ENCODE measurements around the gene FIS1. TPM values are rescaled to one million over a fixed set of nuclear protein-coding genes. Genes with fewer than 3 reads are reported as not detected.

Gene FIS1
- total RNA-seq, 2 experiments from 2014 or later, result 84.2 to 84.3 TPM

DNA sequence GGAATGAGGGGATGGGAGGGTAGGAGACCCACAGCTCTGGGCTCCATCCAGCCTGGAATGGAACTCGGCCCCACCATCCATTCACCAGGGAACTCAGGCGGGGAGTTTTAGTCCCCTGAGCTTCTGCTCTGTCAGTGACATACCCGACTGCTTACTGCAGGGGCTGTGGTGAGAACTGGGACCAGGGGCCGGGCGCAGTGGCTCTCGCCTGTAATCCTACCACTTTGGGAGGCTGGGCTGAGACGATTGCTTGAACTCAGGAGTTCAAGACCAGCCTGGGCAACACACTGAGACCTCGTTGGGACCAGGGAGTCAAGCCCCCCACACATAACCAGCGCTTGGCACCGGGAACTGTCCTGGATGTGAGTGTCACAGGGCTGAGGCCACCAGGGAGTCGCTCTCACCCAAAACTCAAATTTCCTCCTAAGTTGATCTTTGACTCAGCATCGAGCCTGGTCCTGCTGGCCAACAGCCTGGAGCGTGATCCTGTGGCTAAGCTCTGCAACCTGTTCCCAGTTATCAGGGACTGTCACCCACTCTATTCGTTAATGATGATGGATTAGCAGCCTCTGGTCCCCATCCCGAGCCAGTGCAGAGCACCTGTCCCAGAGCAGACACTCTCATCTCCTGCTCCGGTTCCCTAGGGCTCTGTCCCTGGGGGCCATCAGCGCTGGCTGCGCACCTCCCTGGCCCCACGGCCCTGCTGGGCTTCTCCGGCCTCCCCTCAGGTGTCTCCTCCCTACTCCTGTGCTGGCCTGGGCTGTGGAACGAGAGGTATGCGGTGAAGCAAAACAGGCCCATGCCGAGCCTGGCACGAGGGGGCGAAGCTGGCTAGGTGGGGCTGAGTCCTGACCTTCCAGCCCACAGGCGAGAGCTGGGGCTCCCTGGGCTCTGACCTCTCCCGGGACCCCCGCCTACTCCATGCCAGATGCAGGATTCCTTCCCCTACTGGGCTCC is 6.4 kb downstream of the FIS1 start:
- CTCF ChIA-PET, result interaction anchor here (0.8 to 1.0 kb wide), 2 partner anchors 44 to 95 kb away, joined by 4 read pairs; no protein-coding TSS in a partner anchor
- no peaks in the 10 kb centered on the region for H3K27me3 Mint-ChIP-seq (ENCODE audit: low read depth)
- intact Hi-C loops (cut with micrococcal nuclease), result no loop called here

DNA sequence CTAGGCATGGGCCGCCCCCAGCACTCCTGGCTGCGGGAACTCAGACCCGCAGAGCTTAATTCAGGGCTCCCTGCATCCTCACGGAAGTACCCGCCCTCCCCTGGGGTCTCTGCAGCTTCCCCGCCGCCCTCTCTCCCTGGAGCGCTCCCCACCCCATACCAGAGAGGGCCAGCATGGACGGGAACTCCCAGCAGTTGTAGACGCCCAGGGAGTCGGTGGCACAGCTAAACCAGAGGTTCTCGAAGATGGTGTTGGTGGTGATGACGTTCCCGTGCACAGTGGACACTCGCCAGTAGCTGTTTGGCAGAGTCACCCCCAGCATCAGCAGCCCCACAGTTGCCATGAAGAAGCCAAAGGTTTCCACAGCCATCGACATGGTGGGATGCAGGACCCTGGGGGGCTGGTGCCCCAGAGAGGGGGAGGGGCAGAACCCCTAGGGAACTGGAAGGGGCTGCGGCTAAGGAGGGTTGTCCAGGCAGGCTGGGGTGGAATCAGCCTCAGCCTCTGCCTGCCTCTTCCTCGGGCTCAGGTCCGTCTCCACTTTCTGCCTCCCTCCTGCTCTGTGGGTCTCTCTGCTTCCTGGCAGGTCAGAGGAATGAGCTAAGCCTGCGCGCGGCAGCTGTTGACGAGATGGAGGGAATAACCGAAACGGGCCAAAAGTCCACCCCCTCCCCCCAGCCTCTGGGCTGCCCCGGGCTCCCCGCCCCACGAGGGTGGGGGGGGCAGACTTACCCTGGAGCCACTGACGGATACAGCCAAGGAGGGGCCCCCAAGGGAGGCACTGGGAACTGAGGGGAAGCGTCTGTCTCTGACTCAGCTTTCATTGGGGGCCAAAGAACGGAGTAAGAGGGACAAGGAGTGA is 7.4 kb downstream of the FIS1 start, which contains the start of gene CLDN15:
Gene CLDN15 (minus strand): TSS at position 597 of the 862 bp plus-strand sequence. CDS start 221 bp downstream, at position 376.
- Mint-ChIP-seq H3K9me3 (no peaks in the 10 kb centered on the region), H3K4me1 (ENCODE audit: low read depth) (peaks cover 3% of the 10 kb centered on the region), H3K27ac (no peak within 1 kb of the TSS), H3K36me3 (ENCODE audit: low read depth) (peaks cover 8% of the 10 kb centered on the region), H3K27me3 (ENCODE audit: low read depth) (no peaks in the 10 kb centered on the region), H3K4me3 (no peak within 1 kb of the TSS)
- CTCF ChIA-PET, result no interaction called here
- intact Hi-C loops (cut with micrococcal nuclease), result no loop called here
- no peak for DNase-seq

More for the DNA sequence above, 6.4 kb downstream of the FIS1 start:
- no peaks in the 10 kb centered on the region for H3K9me3 Mint-ChIP-seq
- no peak overlapping the region for H3K4me3 Mint-ChIP-seq
- peaks cover 8% of the 10 kb centered on the region for H3K36me3 Mint-ChIP-seq (ENCODE audit: low read depth)
- H3K4me1 Mint-ChIP-seq (ENCODE audit: low read depth), result peaks cover 9% of the 10 kb centered on the region
- no peak for DNase-seq
- H3K27ac Mint-ChIP-seq, result no peak overlapping the region

DNA sequence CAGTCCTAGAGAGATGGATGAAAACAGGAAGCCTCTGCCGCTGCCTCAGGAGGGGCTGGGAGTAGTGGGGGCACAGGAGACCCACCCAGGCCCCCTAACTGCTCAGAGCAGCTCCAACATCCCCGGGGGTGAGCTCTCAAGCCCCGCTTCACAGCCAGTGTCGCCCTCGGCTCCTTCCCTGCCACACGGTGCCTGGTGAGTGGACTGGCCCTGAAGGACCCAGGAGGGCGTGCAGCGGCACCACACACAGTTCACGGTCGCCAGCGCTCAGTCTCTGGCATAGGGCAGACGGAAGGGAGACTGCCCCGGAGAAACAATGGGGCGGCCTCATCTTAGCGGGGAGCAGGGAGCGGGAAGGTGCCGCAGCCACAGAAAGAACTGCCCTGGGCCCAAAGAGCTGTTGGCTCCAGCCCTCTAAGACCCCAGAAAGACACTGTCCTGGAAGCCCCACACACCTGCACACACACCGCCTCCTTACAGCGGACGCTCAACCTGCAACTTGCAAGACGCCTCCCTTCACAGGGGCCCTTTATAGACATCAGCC is 8.5 kb downstream of the FIS1 start:
- Mint-ChIP-seq H3K4me1 (ENCODE audit: low read depth) (no peaks in the 10 kb centered on the region), H3K4me3 (no peak overlapping the region), H3K27ac (no peak overlapping the region), H3K27me3 (ENCODE audit: low read depth) (no peaks in the 10 kb centered on the region), H3K36me3 (ENCODE audit: low read depth) (peaks cover 11% of the 10 kb centered on the region), H3K9me3 (no peaks in the 10 kb centered on the region)
- intact Hi-C loops (cut with micrococcal nuclease), result no loop called here
- CTCF ChIA-PET, result no interaction called here
- no peak for DNase-seq

DNA sequence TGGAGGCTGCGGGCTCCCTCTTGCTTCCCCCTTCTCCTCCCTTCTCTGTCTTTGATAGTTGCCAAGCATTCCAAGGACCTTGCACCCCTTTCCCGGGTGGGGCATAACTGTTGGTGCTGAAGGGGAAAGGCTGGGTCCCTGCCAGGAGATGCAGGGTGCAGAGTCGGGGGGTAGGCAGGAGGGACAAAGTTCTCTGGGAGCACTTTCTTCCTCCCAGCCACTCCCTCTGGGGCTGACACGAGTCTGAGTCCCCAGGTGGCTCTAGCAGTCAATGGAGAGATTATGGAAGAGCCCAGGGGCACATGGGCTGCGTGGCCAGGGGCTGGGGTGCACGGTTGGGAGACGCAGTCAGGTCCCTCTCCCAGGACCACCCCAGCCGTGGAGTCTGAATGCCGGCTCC is 9.4 kb downstream of the FIS1 start:
- intact Hi-C loops (cut with micrococcal nuclease), result no loop called here
- H3K9me3 Mint-ChIP-seq, result no peaks in the 10 kb centered on the region
- no peak overlapping the region for H3K4me3 Mint-ChIP-seq
- DNase-seq, result no peak
- no peak overlapping the region for H3K27ac Mint-ChIP-seq
- H3K27me3 Mint-ChIP-seq (ENCODE audit: low read depth), result no peaks in the 10 kb centered on the region
- CTCF ChIA-PET, result interaction anchor here (1.0 to 2.2 kb wide), 3 partner anchors 8 to 55 kb away, joined by 5 to 9 read pairs (median 5); no protein-coding TSS in a partner anchor
- H3K36me3 Mint-ChIP-seq (ENCODE audit: low read depth), result peaks cover 13% of the 10 kb centered on the region
- H3K4me1 Mint-ChIP-seq (ENCODE audit: low read depth), result no peaks in the 10 kb centered on the region

DNA sequence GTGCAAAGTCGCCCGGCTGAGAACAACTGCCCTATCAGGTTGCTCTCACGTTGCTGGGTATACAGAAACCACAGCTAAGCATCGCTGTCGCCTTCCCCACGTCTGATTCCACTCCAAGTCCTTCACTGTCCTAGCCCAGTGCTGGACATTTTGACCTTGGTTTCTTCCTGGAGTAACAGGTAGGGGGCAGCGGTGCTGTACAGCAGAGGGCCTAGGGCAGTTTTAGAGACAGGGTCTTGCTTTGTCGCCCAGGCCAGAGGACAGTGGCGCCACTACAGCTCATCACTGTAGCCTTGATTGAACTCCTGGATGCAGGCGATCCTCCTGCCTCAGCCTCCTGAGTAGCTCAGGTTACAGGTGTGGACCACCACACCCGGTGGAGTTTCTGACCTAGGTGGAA is 9.8 kb downstream of the FIS1 start:
- Mint-ChIP-seq H3K36me3 (ENCODE audit: low read depth) (peaks cover 12% of the 10 kb centered on the region), H3K4me1 (ENCODE audit: low read depth) (no peaks in the 10 kb centered on the region), H3K9me3 (no peaks in the 10 kb centered on the region), H3K27me3 (ENCODE audit: low read depth) (no peaks in the 10 kb centered on the region), H3K4me3 (no peak overlapping the region), H3K27ac (no peak overlapping the region)
- intact Hi-C loops (cut with micrococcal nuclease), result no loop called here
- CTCF ChIA-PET, result interaction anchor here (0.6 to 2.2 kb wide), 5 partner anchors 9 to 1205 kb away, joined by 3 to 9 read pairs (median 5); no protein-coding TSS in a partner anchor
- DNase-seq, result no peak

- no peaks in the 10 kb centered on the region for H3K27me3 Mint-ChIP-seq (ENCODE audit: low read depth)
- H3K9me3 Mint-ChIP-seq, result no peaks in the 10 kb centered on the region
- intact Hi-C loops (cut with micrococcal nuclease), result no loop called here
- no peak for DNase-seq
- no peaks in the 10 kb centered on the region for H3K4me1 Mint-ChIP-seq (ENCODE audit: low read depth)
- H3K27ac Mint-ChIP-seq, result no peak overlapping the region
- CTCF ChIA-PET, result interaction anchor here (0.6 to 2.2 kb wide), 5 partner anchors 9 to 1204 kb away, joined by 3 to 9 read pairs (median 5); no protein-coding TSS in a partner anchor
- H3K36me3 Mint-ChIP-seq (ENCODE audit: low read depth), result peaks cover 11% of the 10 kb centered on the region
- H3K4me3 Mint-ChIP-seq, result no peak overlapping the region
Measured at GRCh38 chr7:101234636-101235035, 10.2 kb downstream of the FIS1 start.

- no peaks in the 10 kb centered on the region for H3K4me1 Mint-ChIP-seq (ENCODE audit: low read depth)
- CTCF ChIA-PET, result interaction anchor here (0.6 to 2.2 kb wide), 3 partner anchors 10 to 1204 kb away, joined by 3 to 9 read pairs (median 3); no protein-coding TSS in a partner anchor
- intact Hi-C loops (cut with micrococcal nuclease), result no loop called here
Measured at GRCh38 chr7:101233907-101234547, 10.9 kb downstream of the FIS1 start.

DNA sequence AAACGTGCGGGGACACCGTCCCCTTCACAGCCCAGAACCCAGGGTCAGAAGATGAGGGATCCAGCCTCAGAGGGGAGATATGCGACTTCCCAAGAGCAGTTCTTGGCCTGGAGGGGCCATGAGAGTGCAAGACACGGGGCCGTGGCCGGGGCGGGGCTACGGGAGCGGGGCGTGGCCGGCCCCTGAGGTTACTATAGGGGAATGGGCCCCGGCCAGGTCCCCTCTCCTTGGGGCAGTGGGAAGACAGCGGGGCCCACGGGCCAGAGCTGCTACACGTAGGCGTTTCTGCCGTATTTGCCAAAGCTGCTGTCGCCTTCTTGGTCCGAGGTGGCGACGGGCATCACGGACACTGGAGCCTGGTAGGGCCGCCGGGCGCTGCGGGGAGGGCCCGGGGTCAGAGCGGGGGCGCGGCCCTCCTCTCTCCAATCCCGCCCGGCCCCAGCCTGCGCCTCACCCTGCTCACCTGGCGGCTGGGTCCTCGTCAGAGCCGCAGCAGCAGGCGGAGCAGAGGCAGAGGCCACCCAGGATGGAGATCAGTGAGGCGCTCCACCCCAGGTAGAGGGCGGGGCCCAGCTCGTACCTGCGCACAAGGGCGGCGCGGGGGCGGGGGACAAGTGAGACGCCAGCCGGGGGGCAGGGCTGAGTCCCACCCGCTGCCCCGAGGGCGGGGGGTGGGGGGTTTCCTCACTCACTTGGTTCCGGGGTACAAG is 12.6 kb downstream of the FIS1 start:
- no peaks in the 10 kb centered on the region for H3K9me3 Mint-ChIP-seq
- no peak for DNase-seq
- no peaks in the 10 kb centered on the region for H3K4me1 Mint-ChIP-seq (ENCODE audit: low read depth)
- intact Hi-C loops (cut with micrococcal nuclease), result no loop called here
- peaks cover 6% of the 10 kb centered on the region for H3K36me3 Mint-ChIP-seq (ENCODE audit: low read depth)
- CTCF ChIA-PET, result no interaction called here
- no peak overlapping the region for H3K4me3 Mint-ChIP-seq
- no peaks in the 10 kb centered on the region for H3K27me3 Mint-ChIP-seq (ENCODE audit: low read depth)
- H3K27ac Mint-ChIP-seq, result no peak overlapping the region

More at GRCh38 chr7:101233907-101234547, 10.9 kb downstream of the FIS1 start:
- no peak overlapping the region for H3K4me3 Mint-ChIP-seq
- H3K27me3 Mint-ChIP-seq (ENCODE audit: low read depth), result no peaks in the 10 kb centered on the region
- DNase-seq, result no peak
- H3K36me3 Mint-ChIP-seq (ENCODE audit: low read depth), result peaks cover 11% of the 10 kb centered on the region
- no peaks in the 10 kb centered on the region for H3K9me3 Mint-ChIP-seq
- H3K27ac Mint-ChIP-seq, result no peak overlapping the region

- no peak overlapping the region for H3K27ac Mint-ChIP-seq
- CTCF ChIA-PET, result no interaction called here
Measured at GRCh38 chr7:101231644-101232043, 13.2 kb downstream of the FIS1 start.

GRCh38 chr7:101226721-101227120 is 18.2 kb downstream of the FIS1 start:
- Mint-ChIP-seq H3K36me3 (ENCODE audit: low read depth) (peaks cover 17% of the 10 kb centered on the region), H3K27ac (no peak overlapping the region), H3K9me3 (no peaks in the 10 kb centered on the region), H3K4me3 (no peak overlapping the region), H3K27me3 (ENCODE audit: low read depth) (no peaks in the 10 kb centered on the region), H3K4me1 (ENCODE audit: low read depth) (peaks cover under 1% of the 10 kb centered on the region)
- intact Hi-C loops (cut with micrococcal nuclease), result no loop called here
- CTCF ChIA-PET, result interaction anchor here (0.8 to 1.1 kb wide), 2 partner anchors 34 to 83 kb away, joined by 3 to 5 read pairs; no protein-coding TSS in a partner anchor
- no peak for DNase-seq

More at GRCh38 chr7:101231644-101232043, 13.2 kb downstream of the FIS1 start:
- Mint-ChIP-seq H3K36me3 (ENCODE audit: low read depth) (peaks cover 8% of the 10 kb centered on the region), H3K4me3 (no peak overlapping the region), H3K27me3 (ENCODE audit: low read depth) (no peaks in the 10 kb centered on the region), H3K9me3 (no peaks in the 10 kb centered on the region), H3K4me1 (ENCODE audit: low read depth) (no peaks in the 10 kb centered on the region)
- intact Hi-C loops (cut with micrococcal nuclease), result no loop called here
- DNase-seq, result no peak

DNA sequence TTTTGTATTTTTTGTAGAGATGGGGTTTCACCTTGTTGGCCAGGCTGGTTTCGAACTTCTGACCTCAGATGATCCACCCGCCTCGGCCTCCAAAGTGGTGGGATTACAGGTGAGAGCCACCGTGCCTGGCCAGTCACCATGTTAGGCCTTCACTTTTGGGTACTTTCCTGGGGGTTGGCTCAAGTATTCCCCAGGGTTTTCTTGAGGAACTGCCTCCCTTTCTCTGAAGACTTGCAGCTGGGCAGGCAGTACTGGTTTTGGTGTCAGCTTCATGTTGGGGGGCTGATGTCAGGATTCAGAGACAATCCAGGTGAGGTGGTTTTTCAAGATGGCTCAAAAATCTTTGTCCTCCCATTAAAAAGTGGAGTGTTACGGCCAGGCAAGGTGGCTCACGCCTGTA is 19.2 kb downstream of the FIS1 start:
- H3K36me3 Mint-ChIP-seq (ENCODE audit: low read depth), result peaks cover 14% of the 10 kb centered on the region
- CTCF ChIA-PET, result interaction anchor here (0.6 kb wide), 1 partner anchor 89 kb away, joined by 3 read pairs; no protein-coding TSS in a partner anchor
- intact Hi-C loops (cut with micrococcal nuclease), result no loop called here
- no peak for DNase-seq
- H3K27me3 Mint-ChIP-seq (ENCODE audit: low read depth), result no peaks in the 10 kb centered on the region
- no peak overlapping the region for H3K27ac Mint-ChIP-seq
- H3K9me3 Mint-ChIP-seq, result no peaks in the 10 kb centered on the region
- no peak overlapping the region for H3K4me3 Mint-ChIP-seq
- peaks cover 7% of the 10 kb centered on the region for H3K4me1 Mint-ChIP-seq (ENCODE audit: low read depth)
